HK-2 (cell line): ENCODE results near the gene YIPF3.

Experiments used
- DNase-seq: peaks from one replicate; pipeline ENCODE4 v3.0.0-alpha.2; 2018; ENCODE audit not compliant: unreplicated experiment

The YIPF3 gene

DNA sequence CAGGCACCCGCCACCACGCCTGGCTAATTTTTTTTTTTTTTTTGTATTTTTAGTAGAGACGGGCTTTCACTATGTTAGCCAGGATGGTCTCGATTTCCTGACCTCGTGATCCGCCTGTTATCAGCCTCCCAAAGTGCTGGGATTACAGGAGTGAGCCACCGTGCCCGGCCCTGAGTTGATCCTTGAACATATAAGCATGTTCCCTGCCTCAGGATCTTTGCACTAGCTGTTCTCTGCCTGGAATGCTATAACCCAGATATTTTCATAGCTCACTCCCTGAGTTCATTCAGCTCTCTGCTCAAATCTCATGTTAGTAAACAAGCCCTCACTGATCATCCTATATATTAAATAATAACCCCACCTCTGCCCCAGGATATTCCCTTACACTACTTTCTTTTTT, 52.4 kb downstream of the YIPF3 start:
- no peak for DNase-seq

DNA sequence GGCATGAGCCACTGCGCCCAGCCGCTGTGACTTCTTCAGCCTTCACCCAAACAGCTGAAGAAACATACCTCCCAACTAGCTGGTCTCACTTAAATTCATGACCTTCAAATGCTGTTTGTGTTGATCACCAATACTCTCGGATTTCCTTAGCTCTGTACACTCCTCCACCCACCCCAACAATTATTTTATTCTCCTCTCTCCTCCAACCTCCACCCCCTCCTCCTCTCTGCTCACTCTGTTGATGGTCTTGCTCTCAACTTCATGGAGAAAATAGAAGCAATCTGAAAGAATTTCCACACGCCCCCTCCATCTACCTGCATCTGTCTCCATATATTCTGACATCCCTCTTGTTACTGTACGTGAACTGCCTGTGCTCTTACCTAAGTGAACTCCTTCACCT, 54.8 kb downstream of the YIPF3 start:
- DNase-seq = no peak
